HEK293T (cell line): Measurements from ENCODE around the gene ARHGAP21.
"Not testable (repeated sequence)": the region's sequence is repeated elsewhere in the genome, so short reads cannot be mapped to it uniquely, and the experiment has no call there.

Source experiments
- CTCF ChIA-PET: fragments of 350-600 bp; formaldehyde crosslinking; extraction: SDS; loops from one replicate; lab custom pipeline; 2021; ENCODE audit warnings: antibody characterized with exemption, inconsistent platforms; lab: Yijun Ruan, JAX
- POLR2A ChIA-PET: fragments of 350-600 bp; formaldehyde crosslinking; extraction: SDS; loops from one replicate; lab custom pipeline; 2020; ENCODE audit warnings: antibody characterized with exemption, inconsistent platforms; lab: Yijun Ruan, JAX
- DNase-seq: peaks from one replicate; pipeline ENCODE4 v3.0.0; 2012; ENCODE audit warnings: mixed read lengths; ENCODE audit errors: extremely low spot score
- ARNT ChIP-seq: fragments of 450-650 bp; IDR thresholded peaks from 2 replicates; pipeline ENCODE4 v1.6.1; 2017; ENCODE audit warnings: mild to moderate bottlenecking
- BHLHE40 ChIP-seq: fragments of 450-650 bp; IDR thresholded peaks from 2 replicates; pipeline ENCODE4 v1.6.1; 2016; ENCODE audit warnings: mild to moderate bottlenecking, moderate library complexity, borderline replicate concordance
- CTBP1 ChIP-seq: fragments of 450-650 bp; IDR thresholded peaks from 2 replicates; pipeline ENCODE4 v1.6.1; 2016; ENCODE audit warnings: borderline replicate concordance
- ELF4 ChIP-seq: fragments of 450-650 bp; IDR thresholded peaks from 2 replicates; pipeline ENCODE4 v1.6.1; 2017; ENCODE audit warnings: antibody characterized with exemption
- FOXA1 ChIP-seq: fragments of 450-650 bp; IDR thresholded peaks from 2 replicates; pipeline ENCODE4 v1.6.1; 2016; ENCODE audit warnings: mild to moderate bottlenecking
- FOXK2 ChIP-seq: fragments of 450-650 bp; IDR thresholded peaks from 2 replicates; pipeline ENCODE4 v1.6.1; 2016; ENCODE audit warnings: mild to moderate bottlenecking
- FOXM1 ChIP-seq: fragments of 450-650 bp; IDR thresholded peaks from 2 replicates; pipeline ENCODE4 v1.6.1; 2017; ENCODE audit warnings: mild to moderate bottlenecking, borderline replicate concordance
- HDGF ChIP-seq: fragments of 450-650 bp; IDR thresholded peaks from 2 replicates; pipeline ENCODE4 v1.6.1; 2017; ENCODE audit warnings: antibody characterized with exemption, borderline replicate concordance
- L3MBTL2 ChIP-seq: fragments of 450-650 bp; conservative IDR thresholded peaks from 2 replicates; pipeline ENCODE4 v1.6.1; 2016; ENCODE audit warnings: mild to moderate bottlenecking
- LEF1 ChIP-seq: fragments of 450-650 bp; IDR thresholded peaks from 2 replicates; pipeline ENCODE4 v1.6.1; 2017; ENCODE audit warnings: mild to moderate bottlenecking, borderline replicate concordance
- NFRKB ChIP-seq: fragments of 450-650 bp; IDR thresholded peaks from 2 replicates; pipeline ENCODE4 v1.6.1; 2016; ENCODE audit warnings: mild to moderate bottlenecking, moderate library complexity
- PKNOX1 ChIP-seq: fragments of 450-650 bp; IDR thresholded peaks from 2 replicates; pipeline ENCODE4 v1.6.1; 2016
- SP1 ChIP-seq: fragments of 450-650 bp; IDR thresholded peaks from 2 replicates; pipeline ENCODE4 v1.6.1; 2017
- SUZ12 ChIP-seq: fragments of 450-650 bp; IDR thresholded peaks from 2 replicates; pipeline ENCODE4 v1.6.1; 2016; ENCODE audit warnings: mild to moderate bottlenecking
- TARDBP ChIP-seq: fragments of 450-650 bp; IDR thresholded peaks from 2 replicates; pipeline ENCODE4 v1.6.1; 2016
- ZNF384 ChIP-seq: fragments of 450-650 bp; IDR thresholded peaks from 2 replicates; pipeline ENCODE4 v1.6.1; 2016

The ARHGAP21 gene

GRCh38 chr10:24642921-24643678 lies 80.6 kb downstream of the ARHGAP21 start:
- ChIA-PET CTCF (interaction anchor here (0.6 to 1.7 kb wide), 2 partner anchors 175 to 438 kb away, joined by 4 to 8 read pairs; no protein-coding TSS in a partner anchor), POLR2A (interaction anchor here (0.6 kb wide), 2 partner anchors 78 to 81 kb away, joined by 3 read pairs; no protein-coding TSS in a partner anchor)
- TF ChIP-seq FOXA1 = no peak
- TF ChIP-seq PKNOX1 = peak; percentile 76
- DNase-seq = peak; percentile 41

GRCh38 chr10:24639124-24639523 lies 84.6 kb downstream of the ARHGAP21 start:
- TF ChIP-seq BHLHE40 (no peak), CTBP1 (no peak), FOXA1 (no peak), ZNF384 (no peak), PKNOX1 (no peak), TARDBP (no peak), SP1 (no peak), NFRKB (no peak), FOXM1 (no peak), LEF1 (no peak), FOXK2 (no peak), HDGF (no peak)
- CTCF ChIA-PET = interaction anchor here (0.7 kb wide), 1 partner anchor 441 kb away, joined by 4 read pairs; no protein-coding TSS in a partner anchor

GRCh38 chr10:24625778-24626177 lies 97.9 kb downstream of the ARHGAP21 start:
- TF ChIP-seq FOXA1 (no peak), CTBP1 (no peak), ZNF384 (no peak), L3MBTL2 (no peak), TARDBP (no peak), NFRKB (no peak), HDGF (no peak), PKNOX1 (no peak), SP1 (no peak), LEF1 (no peak)
- ChIA-PET POLR2A (no interaction called here), CTCF (no interaction called here)
- no peak for DNase-seq

More at GRCh38 chr10:24639124-24639523, 84.6 kb downstream of the ARHGAP21 start:
- POLR2A ChIA-PET = no interaction called here
- no peak for DNase-seq

- ChIA-PET CTCF (no interaction called here), POLR2A (no interaction called here)
- DNase-seq = no peak
- TF ChIP-seq FOXK2 = no peak
- TF ChIP-seq TARDBP = no peak
- no peak for TF ChIP-seq CTBP1
- no peak for TF ChIP-seq ZNF384
- no peak for TF ChIP-seq FOXA1
- TF ChIP-seq ELF4 = no peak
- no peak for TF ChIP-seq SUZ12
- TF ChIP-seq ARNT = no peak
- no peak for TF ChIP-seq HDGF
- no peak for TF ChIP-seq SP1
- no peak for TF ChIP-seq NFRKB
- TF ChIP-seq PKNOX1 = no peak
Observed at GRCh38 chr10:24623383-24623782, 100.3 kb downstream of the ARHGAP21 start.

GRCh38 chr10:24622781-24623301 lies 100.8 kb downstream of the ARHGAP21 start:
- TF ChIP-seq TARDBP = no peak
- no peak for TF ChIP-seq FOXK2
- no peak for TF ChIP-seq SP1
- no peak for TF ChIP-seq NFRKB
- TF ChIP-seq PKNOX1 = no peak
- TF ChIP-seq ZNF384 = no peak
- no peak for TF ChIP-seq ELF4
- no peak for TF ChIP-seq ARNT
- no peak for TF ChIP-seq HDGF
- no peak for TF ChIP-seq L3MBTL2
- no peak for TF ChIP-seq CTBP1
- no peak for TF ChIP-seq FOXA1
- no peak for TF ChIP-seq FOXM1
- TF ChIP-seq BHLHE40 = no peak
- TF ChIP-seq SUZ12 = no peak
- no peak for TF ChIP-seq LEF1
- CTCF ChIA-PET = interaction anchor here (0.7 kb wide), 1 partner anchor 124 kb away, joined by 3 read pairs; no protein-coding TSS in a partner anchor
- POLR2A ChIA-PET = no interaction called here
- DNase-seq = no peak

GRCh38 chr10:24621035-24621795 lies 102.5 kb downstream of the ARHGAP21 start:
- DNase-seq, POLR2A ChIA-PET, CTCF ChIA-PET: not testable (repeated sequence)

GRCh38 chr10:24619994-24620310 lies 103.7 kb downstream of the ARHGAP21 start:
- CTCF ChIA-PET, POLR2A ChIA-PET, DNase-seq: not testable (repeated sequence)

GRCh38 chr10:24619291-24619993 lies 104.2 kb downstream of the ARHGAP21 start:
- DNase-seq, CTCF ChIA-PET, POLR2A ChIA-PET: not testable (repeated sequence)
